ENCODE data around the gene KCTD13. TPM values are rescaled to one million over a fixed set of nuclear protein-coding genes. Genes with fewer than 3 reads are reported as not detected.
"Not testable (repeated sequence)": the region's sequence is repeated elsewhere in the genome, so short reads cannot be mapped to it uniquely, and the experiment has no call there.

Gene KCTD13
- total and polyA plus RNA-seq, 2 donors from 2014 or later, result 9.9 to 25.8 TPM

DNA sequence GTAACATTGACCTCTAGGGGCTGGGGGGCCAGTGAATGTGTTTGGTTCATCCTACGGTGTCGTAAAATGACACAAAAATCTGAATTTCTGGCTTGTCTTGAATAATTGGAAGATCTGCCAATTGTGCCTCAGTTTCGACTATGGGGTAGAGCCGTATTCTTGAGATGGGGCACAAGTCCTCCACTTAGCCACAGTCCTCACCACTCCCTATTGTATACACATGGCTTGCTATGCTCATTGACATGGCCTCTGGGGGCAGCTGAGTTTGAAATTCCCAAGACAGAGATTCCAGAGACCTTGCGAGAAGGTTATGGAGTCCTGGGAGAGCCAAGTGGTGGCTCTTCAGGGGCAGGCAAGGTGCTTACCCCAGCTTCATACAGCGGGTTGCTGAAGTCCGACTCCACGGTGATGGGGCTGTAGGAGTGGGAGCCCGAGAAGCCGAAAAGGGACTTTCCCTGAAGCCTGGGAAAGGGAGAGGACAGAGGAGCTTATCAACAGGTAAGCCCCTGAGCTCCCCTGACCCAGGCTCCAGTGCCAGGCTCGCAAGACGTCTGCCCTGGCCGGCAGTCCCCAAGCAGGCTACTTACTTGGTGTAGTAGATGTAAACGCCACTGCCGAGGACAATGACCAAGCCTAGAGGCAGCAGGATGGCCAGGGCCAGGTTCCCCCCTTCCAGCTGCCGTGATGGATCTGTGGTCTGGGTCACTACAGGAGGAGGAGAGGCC is 54.0 kb downstream of the KCTD13 start:
- no peak overlapping the region for H3K27ac ChIP-seq (ENCODE audit: low read depth in 2 of 2, low read length in 2 of 2)
- no peak for DNase-seq
- H3K9me3 ChIP-seq (ENCODE audit: control insufficient read depth in 2 of 3, insufficient read depth in 1 of 3, low read length in 3 of 3), result no peaks in the 10 kb centered on the region
- no peaks in the 10 kb centered on the region for H3K4me1 ChIP-seq (ENCODE audit: control insufficient read depth in 2 of 3, insufficient read depth in 2 of 3, low read depth in 1 of 3, low read length in 3 of 3)
- H3K4me3 ChIP-seq (ENCODE audit: low read length in 3 of 3), result no peak overlapping the region
- no peaks in the 10 kb centered on the region for H3K36me3 ChIP-seq (ENCODE audit: control insufficient read depth in 2 of 3, insufficient read depth in 3 of 3, low read length in 3 of 3)
- no peak overlapping the region for H3K9ac ChIP-seq (ENCODE audit: low read length in 3 of 3)
- FAIRE-seq, result no peak
- no peak for TF ChIP-seq CTCF (IDR thresholded peaks at IDR 0.05; ENCODE audit: borderline replicate concordance, extremely low read depth, insufficient read depth)
- intact Hi-C loops (cut with DNase I), result no loop called here
- H3K27me3 ChIP-seq (ENCODE audit: control insufficient read depth, insufficient read depth, low read length), result peaks cover 3% of the 10 kb centered on the region

DNA sequence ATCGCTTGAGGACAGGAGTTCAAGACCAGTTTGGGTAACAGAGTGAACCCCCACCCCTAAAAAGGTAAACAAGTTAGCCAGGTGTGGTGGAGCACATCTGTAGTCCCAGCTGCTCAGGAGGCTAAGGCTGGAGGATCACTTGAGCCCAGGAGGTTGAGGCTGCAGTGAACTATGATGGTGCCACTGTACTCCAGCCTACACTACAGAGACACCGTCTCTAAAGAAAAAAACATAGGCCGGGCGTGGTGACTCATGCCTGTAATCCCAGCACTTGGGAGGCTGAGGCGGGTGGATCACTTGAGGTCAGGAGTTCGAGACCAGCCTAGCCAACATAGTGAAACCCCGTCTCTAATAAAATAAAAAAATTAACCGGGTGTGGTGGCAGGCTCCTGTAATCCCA is 57.0 kb downstream of the KCTD13 start:
- H3K4me3 ChIP-seq (ENCODE audit: low read length in 3 of 3); H3K27ac ChIP-seq (ENCODE audit: low read depth in 2 of 2, low read length in 2 of 2); intact Hi-C loops (cut with DNase I); H3K9ac ChIP-seq (ENCODE audit: low read length in 3 of 3); DNase-seq; H3K4me1 ChIP-seq (ENCODE audit: control insufficient read depth in 2 of 3, insufficient read depth in 2 of 3, low read depth in 1 of 3, low read length in 3 of 3); H3K27me3 ChIP-seq (ENCODE audit: control insufficient read depth, insufficient read depth, low read length); FAIRE-seq; H3K36me3 ChIP-seq (ENCODE audit: control insufficient read depth in 2 of 3, insufficient read depth in 3 of 3, low read length in 3 of 3); H3K9me3 ChIP-seq (ENCODE audit: control insufficient read depth in 2 of 3, insufficient read depth in 1 of 3, low read length in 3 of 3): not testable (repeated sequence)

DNA sequence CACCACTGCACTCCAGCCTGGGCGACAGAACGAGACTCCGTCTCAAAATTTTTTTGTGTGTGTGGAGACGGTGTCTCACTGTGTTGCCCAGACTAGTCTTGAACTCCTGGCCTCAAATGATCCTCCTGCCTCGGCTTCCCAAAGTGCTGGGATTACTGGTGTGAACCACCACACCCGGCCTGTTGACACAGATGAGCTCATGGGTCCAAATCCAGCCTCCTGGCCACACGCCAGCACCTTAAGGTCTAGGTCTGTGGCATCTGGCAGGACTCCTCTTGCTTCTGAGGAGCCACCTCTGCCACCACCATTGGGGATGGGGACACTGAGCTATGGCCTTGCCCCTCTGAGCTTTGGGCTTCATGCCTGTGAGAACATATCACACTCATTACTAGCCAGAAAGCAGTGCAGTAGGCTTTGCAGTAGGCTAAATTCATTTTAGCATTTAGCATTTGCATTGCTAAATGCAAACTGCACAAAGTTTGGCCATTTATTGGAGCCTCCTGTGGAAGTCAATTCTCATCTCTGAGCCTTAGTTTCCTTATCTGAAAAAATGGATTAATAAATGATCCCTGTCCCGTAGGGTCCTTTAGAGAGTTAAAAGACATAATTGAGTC is 57.5 kb downstream of the KCTD13 start:
- DNase-seq (no peak), FAIRE-seq (no peak)
- no peak overlapping the region for H3K27ac ChIP-seq (ENCODE audit: low read depth in 2 of 2, low read length in 2 of 2)
- no peak overlapping the region for H3K9ac ChIP-seq (ENCODE audit: low read length in 3 of 3)
- TF ChIP-seq CTCF (IDR thresholded peaks at IDR 0.05; ENCODE audit: borderline replicate concordance, extremely low read depth, insufficient read depth), result no peak
- H3K4me3 ChIP-seq (ENCODE audit: low read length in 3 of 3), result no peak overlapping the region
- intact Hi-C loops (cut with DNase I), result no loop called here
- no peaks in the 10 kb centered on the region for H3K36me3 ChIP-seq (ENCODE audit: control insufficient read depth in 2 of 3, insufficient read depth in 3 of 3, low read length in 3 of 3)
- H3K4me1 ChIP-seq (ENCODE audit: control insufficient read depth in 2 of 3, insufficient read depth in 2 of 3, low read depth in 1 of 3, low read length in 3 of 3), result no peaks in the 10 kb centered on the region
- no peaks in the 10 kb centered on the region for H3K27me3 ChIP-seq (ENCODE audit: control insufficient read depth, insufficient read depth, low read length)
- H3K9me3 ChIP-seq (ENCODE audit: control insufficient read depth in 2 of 3, insufficient read depth in 1 of 3, low read length in 3 of 3), result no peaks in the 10 kb centered on the region

DNA sequence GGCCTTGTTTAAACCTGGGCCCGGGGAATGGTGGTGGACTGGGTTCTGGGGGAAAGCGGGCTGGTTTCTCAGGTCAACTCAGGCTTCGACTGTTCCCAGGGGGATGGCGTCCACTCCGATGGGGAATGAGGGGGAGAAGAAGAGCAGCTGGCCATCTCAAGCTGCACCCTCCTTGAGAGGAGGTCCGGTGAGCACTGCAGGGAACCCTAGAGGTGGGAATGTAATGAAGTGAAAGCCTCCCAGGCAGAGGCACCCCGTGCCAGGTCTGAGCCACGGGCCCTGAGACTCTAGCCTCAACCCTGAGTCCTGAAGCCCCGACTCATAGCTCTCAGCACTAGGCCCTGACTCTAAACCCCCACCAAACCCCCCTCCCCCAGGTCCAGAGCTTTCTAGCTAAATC is 61.8 kb downstream of the KCTD13 start:
- Histone ChIP-seq H3K9ac (ENCODE audit: low read length in 3 of 3) (no peak overlapping the region), H3K9me3 (ENCODE audit: control insufficient read depth in 2 of 3, insufficient read depth in 1 of 3, low read length in 3 of 3) (no peaks in the 10 kb centered on the region), H3K36me3 (ENCODE audit: control insufficient read depth in 2 of 3, insufficient read depth in 3 of 3, low read length in 3 of 3) (no peaks in the 10 kb centered on the region), H3K4me1 (ENCODE audit: control insufficient read depth in 2 of 3, insufficient read depth in 2 of 3, low read depth in 1 of 3, low read length in 3 of 3) (peaks cover 0 to 12% (median 5%) of the 10 kb centered on the region in 3 donors), H3K27me3 (ENCODE audit: control insufficient read depth, insufficient read depth, low read length) (no peaks in the 10 kb centered on the region), H3K4me3 (ENCODE audit: low read length in 3 of 3) (no peak overlapping the region), H3K27ac (ENCODE audit: low read depth in 2 of 2, low read length in 2 of 2) (no peak overlapping the region)
- DNase-seq, result peak in 1 of 5 donors; percentile 66
- no peak for FAIRE-seq
- no peak for TF ChIP-seq CTCF (IDR thresholded peaks at IDR 0.05; ENCODE audit: borderline replicate concordance, extremely low read depth, insufficient read depth)
- intact Hi-C loops (cut with DNase I), result no loop called here
